Spleen (tissue), 11 donors: Measurements from ENCODE around the gene SLC43A1. TPM values are rescaled to one million over a fixed set of nuclear protein-coding genes. Genes with fewer than 3 reads are reported as not detected.

Source experiments
- DNase-seq: peaks from one replicate; pipeline ENCODE4 v3.0.0-alpha.2; 2020
- H3K27ac ChIP-seq, 8 donors: fragments of 200-600 bp; sonication (generic) in 7 of 8; 1 replicate in 4 of 8; 2 replicates in 4 of 8; pipeline versions ENCODE4 v1.5.0 to v1.8.0; 2016 to 2021; ENCODE audit warnings: inconsistent platforms in 4 of 8, mild to moderate bottlenecking in 4 of 8, moderate library complexity in 1 of 8
- H3K27me3 ChIP-seq, 7 donors: fragments of 200-600 bp; sonication (generic) in 6 of 7; replicated peaks in 1 of 7; 1 replicate in 4 of 7; 2 replicates in 3 of 7; pipeline versions ENCODE4 v1.5.0 to v1.8.0; 2016 to 2021; ENCODE audit warnings: inconsistent platforms in 3 of 7, mild to moderate bottlenecking in 1 of 7
- H3K36me3 ChIP-seq, 6 donors: fragments of 200-600 bp; sonication (generic) in 5 of 6; 1 replicate in 4 of 6; 2 replicates in 2 of 6; pipeline versions ENCODE4 v1.5.0 to v1.8.0; 2016 to 2021; ENCODE audit warnings: inconsistent platforms in 2 of 6
- H3K4me1 ChIP-seq, 6 donors: fragments of 200-600 bp; sonication (generic) in 5 of 6; 1 replicate in 3 of 6; 2 replicates in 3 of 6; pipeline versions ENCODE4 v1.5.0 to v1.8.0; 2016 to 2021; ENCODE audit warnings: inconsistent platforms in 3 of 6
- H3K4me3 ChIP-seq, 8 donors: fragments of 200-600 bp; sonication (generic) in 7 of 8; 1 replicate in 4 of 8; 2 replicates in 4 of 8; pipeline versions ENCODE4 v1.5.0 to v1.8.0; 2016 to 2021; ENCODE audit warnings: inconsistent platforms in 4 of 8, mild to moderate bottlenecking in 4 of 8, moderate library complexity in 2 of 8
- H3K9me3 ChIP-seq, 8 donors: fragments of 200-600 bp; sonication (generic) in 7 of 8; 1 replicate in 4 of 8; 2 replicates in 4 of 8; pipeline versions ENCODE4 v1.5.0 to v1.8.0; 2016 to 2021; ENCODE audit warnings: inconsistent platforms in 4 of 8
- CTCF ChIP-seq, 11 experiments: fragments of 200-600 bp in 7 of 11; fragments of 450-650 bp in 4 of 11; sonication (generic) in 4 of 11; IDR thresholded peaks in 8 of 11; conservative IDR thresholded peaks in 3 of 11; 1 replicate in 7 of 11; 2 replicates in 4 of 11; pipeline versions ENCODE4 v1.4.0 to v1.8.0; 2016 to 2021; ENCODE audit warnings: antibody characterized with exemption in 11 of 11, inconsistent platforms in 4 of 11, mild to moderate bottlenecking in 1 of 11
- POLR2A ChIP-seq, 3 donors: fragments of 450-650 bp; IDR thresholded peaks; one replicate each; pipeline ENCODE4 v1.5.1; 2017; ENCODE audit warnings: antibody characterized with exemption in 3 of 3, mild to moderate bottlenecking in 1 of 3
- POLR2AphosphoS5 ChIP-seq, 3 donors: sonication (generic); formaldehyde crosslinking; IDR thresholded peaks; one replicate each; pipeline ENCODE4 v1.5.1; 2017; ENCODE audit warnings: antibody characterized with exemption in 3 of 3
- WGBS, 5 donors: extraction: QIAGEN DNeasy Blood & Tissue Kit in 3 of 5; methylation state at CpG; one replicate each; pipeline versions ENCODE4 v1.1.5 to v1.1.7; 2013 to 2018; 5-methylcytosine and 5-hydroxymethylcytosine counted together
- intact Hi-C: fragments of 100-400 bp; cut with DNase I; formaldehyde crosslinking; loops from one replicate; pipeline ENCODE4 v1.15.0; 2023; ENCODE audit warnings: low total_unique reads
- polyA plus RNA-seq, 3 donors: library from polyadenylated mRNA; stranded (reverse); fragments of 200-250 nt; gene quantifications; one replicate each; pipeline ENCODE4 v1.2.1, GENCODE V29; 2013
- total RNA-seq, 7 donors: library from RNA; depleted of rRNA in 3 of 7; stranded (reverse); fragments of >200 nt in 3 of 7; fragmentation: NEBNext Ultra II Directional in 4 of 7; extraction: Animal tissue kit (Norgen Biotek cat#: 25700) in 4 of 7; gene quantifications; one replicate each; pipeline versions ENCODE4 v1.1.0 to v1.2.1, GENCODE V29; 2016 to 2021
- donor health status: healthy with polysubstance abuse.
- donor health status: DM: no; HTN: no; CAD: no; lungs with moderate emphysema.
- donor health status: DM: no; HTN: no; CAD: no.
- donor health status: Bipolar disorder and iron deficiency.
- donor health status: healthy.
- donor health status: DM: no; HTN: no; CAD: no.
- donor health status: DM: yes; HTN: yes; CAD: no.

Gene SLC43A1
- total and polyA plus RNA-seq, 10 donors = 6.2 to 16.1 (median 10.8) TPM

- peak; percentile 88 for DNase-seq
- Histone ChIP-seq H3K36me3 (peaks cover 0 to 18% (median 7%) of the 10 kb centered on the region in 6 donors), H3K27ac (peak overlapping the region; percentile 59 to 88 (median 78)), H3K27me3 (no peaks in the 10 kb centered on the region), H3K4me3 (peak overlapping the region; percentile 66 to 98 (median 82)), H3K9me3 (no peaks in the 10 kb centered on the region), H3K4me1 (peaks cover 13 to 45% (median 28%) of the 10 kb centered on the region in 6 donors)
- TF ChIP-seq POLR2AphosphoS5 (IDR thresholded peaks at IDR 0.05) (no peak), POLR2A (IDR thresholded peaks at IDR 0.05) (no peak), CTCF (IDR thresholded peaks at IDR 0.05 in 8 of 11, conservative IDR thresholded peaks at IDR 0.05 in 3 of 11) (no peak)
- WGBS, 5 donors = 1 to 3% (median 1%) methylated on average over 10 to 17 of the region's 17 CpGs
- intact Hi-C loops = no loop called here
These were observed 14.7 kb upstream of the SLC43A1 start for GRCh38 chr11:57530215-57530595.

GRCh38 chr11:57529012-57529411 is 13.5 kb upstream of the SLC43A1 start:
- Histone ChIP-seq H3K27ac (peak overlapping the region in 1 of 8 donors; percentile 16), H3K27me3 (no peaks in the 10 kb centered on the region), H3K9me3 (no peaks in the 10 kb centered on the region), H3K4me3 (no peak overlapping the region), H3K4me1 (peaks cover 13 to 45% (median 28%) of the 10 kb centered on the region in 6 donors), H3K36me3 (peaks cover 0 to 18% (median 7%) of the 10 kb centered on the region in 6 donors)
- TF ChIP-seq POLR2A (IDR thresholded peaks at IDR 0.05) (no peak), CTCF (IDR thresholded peaks at IDR 0.05 in 8 of 11, conservative IDR thresholded peaks at IDR 0.05 in 3 of 11) (no peak), POLR2AphosphoS5 (IDR thresholded peaks at IDR 0.05) (no peak)
- DNase-seq = no peak
- intact Hi-C loops = loop anchor here (5.0 kb wide), 1 partner anchor 37 kb away; no protein-coding TSS in a partner anchor

GRCh38 chr11:57527056-57527631 is 11.6 kb upstream of the SLC43A1 start:
- Histone ChIP-seq H3K4me3 (no peak overlapping the region), H3K36me3 (peaks cover 0 to 18% (median 7%) of the 10 kb centered on the region in 6 donors), H3K27ac (no peak overlapping the region), H3K9me3 (no peaks in the 10 kb centered on the region), H3K27me3 (no peaks in the 10 kb centered on the region), H3K4me1 (peaks cover 13 to 44% (median 28%) of the 10 kb centered on the region in 6 donors)
- TF ChIP-seq POLR2AphosphoS5 (IDR thresholded peaks at IDR 0.05) = no peak
- peak; percentile 77 to 92 (median 89) for TF ChIP-seq CTCF (IDR thresholded peaks at IDR 0.05 in 8 of 11, conservative IDR thresholded peaks at IDR 0.05 in 3 of 11)
- peak; percentile 87 for DNase-seq
- intact Hi-C loops = loop anchor here (2.0 to 5.0 kb wide), 2 partner anchors 35 to 70 kb away; no protein-coding TSS in a partner anchor
- 23 to 25% (median 24%) methylated on average over 7 of the region's 7 CpGs for WGBS, 5 donors

- intact Hi-C loops = no loop called here
- DNase-seq = peak; percentile 24
- Histone ChIP-seq H3K27me3 (no peaks in the 10 kb centered on the region), H3K9me3 (no peaks in the 10 kb centered on the region), H3K4me3 (no peak overlapping the region), H3K27ac (no peak overlapping the region), H3K36me3 (peaks cover 0 to 10% (median 1%) of the 10 kb centered on the region in 6 donors), H3K4me1 (peaks cover 0 to 11% (median 0%) of the 10 kb centered on the region in 6 donors)
- TF ChIP-seq POLR2A (IDR thresholded peaks at IDR 0.05) (no peak), CTCF (IDR thresholded peaks at IDR 0.05 in 8 of 11, conservative IDR thresholded peaks at IDR 0.05 in 3 of 11) (no peak), POLR2AphosphoS5 (IDR thresholded peaks at IDR 0.05) (no peak)
- WGBS, 5 donors = 92 to 97% (median 93%) methylated on average over 4 of the region's 4 CpGs
These were observed 7.9 kb upstream of the SLC43A1 start for GRCh38 chr11:57523419-57523818.
